ENCODE data around the gene GRID1. TPM values are rescaled to one million over a fixed set of nuclear protein-coding genes. Genes with fewer than 3 reads are reported as not detected.
"Not testable (repeated sequence)": the region's sequence is repeated elsewhere in the genome, so short reads cannot be mapped to it uniquely, and the experiment has no call there.

The GRID1 gene
- total and polyA plus RNA-seq, 11 donors: 0.69 to 3.4 (median 1.6) TPM

DNA sequence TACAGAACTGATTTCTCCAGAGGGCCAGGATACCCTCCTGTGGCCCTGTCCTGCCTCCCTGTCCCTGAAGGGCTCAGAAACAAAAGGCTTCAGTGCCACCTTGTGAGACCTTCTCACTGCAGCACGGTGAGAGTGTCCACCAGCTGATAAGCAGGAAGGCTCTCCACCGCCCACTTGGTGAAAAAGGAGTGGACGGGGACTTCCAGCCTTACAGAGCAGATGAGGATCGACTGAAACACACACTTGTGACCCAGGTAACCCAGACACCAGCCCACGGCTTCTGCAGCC, 330.1 kb downstream of the GRID1 start:
- H3K27me3 ChIP-seq: no peaks in the 10 kb centered on the region
- DNase-seq (no peak), ATAC-seq (peak in 3 of 4 donors; percentile 31 to 47 (median 37))
- H3K27ac ChIP-seq: no peak overlapping the region
- H3K9me3 ChIP-seq: no peaks in the 10 kb centered on the region
- 42 to 59% (median 57%) methylated on average over 4 to 5 of the region's 5 CpGs for WGBS, 4 donors
- H3K4me1 ChIP-seq: peaks cover 0 to 11% (median 0%) of the 10 kb centered on the region in 12 donors
- TF ChIP-seq POLR2A (IDR thresholded peaks at IDR 0.05) (no peak), CTCF (IDR thresholded peaks at IDR 0.05) (peak in 2 of 12 donors; percentile 3 to 16)
- no peaks in the 10 kb centered on the region for H3K36me3 ChIP-seq
- H3K4me3 ChIP-seq: no peak overlapping the region
- intact Hi-C loops (cut with DNase I): no loop called here

- H3K27me3 ChIP-seq: no peaks in the 10 kb centered on the region
- intact Hi-C loops (cut with DNase I): no loop called here
- ATAC-seq: peak; percentile 45 to 51 (median 50)
- WGBS, 4 donors: 50 to 75% (median 63%) methylated on average over 9 to 11 of the region's 11 CpGs
- H3K4me3 ChIP-seq: no peak overlapping the region
- DNase-seq: peak in 1 of 5 donors; percentile 38
- H3K4me1 ChIP-seq: peaks cover 0 to 11% (median 0%) of the 10 kb centered on the region in 12 donors
- no peaks in the 10 kb centered on the region for H3K36me3 ChIP-seq
- no peak overlapping the region for H3K27ac ChIP-seq
- TF ChIP-seq CTCF (IDR thresholded peaks at IDR 0.05) (no peak), POLR2A (IDR thresholded peaks at IDR 0.05) (no peak)
- H3K9me3 ChIP-seq: no peaks in the 10 kb centered on the region
Observed at GRCh38 chr10:86035791-86036543, 330.6 kb downstream of the GRID1 start.

GRCh38 chr10:86034710-86035109, 331.9 kb downstream of the GRID1 start:
- Histone ChIP-seq H3K27me3 (no peaks in the 10 kb centered on the region), H3K27ac (no peak overlapping the region), H3K4me3 (no peak overlapping the region), H3K9me3 (peaks cover 0 to 3% (median 0%) of the 10 kb centered on the region in 12 donors), H3K36me3 (no peaks in the 10 kb centered on the region), H3K4me1 (peaks cover 0 to 11% (median 0%) of the 10 kb centered on the region in 12 donors)
- 61 to 79% (median 67%) methylated on average over 1 of the region's 1 CpG for WGBS, 4 donors
- ATAC-seq (no peak), DNase-seq (no peak)
- intact Hi-C loops (cut with DNase I): no loop called here
- TF ChIP-seq POLR2A (IDR thresholded peaks at IDR 0.05) (no peak), CTCF (IDR thresholded peaks at IDR 0.05) (no peak)

GRCh38 chr10:86033581-86033980, 333.0 kb downstream of the GRID1 start:
- WGBS, 4 donors: 90 to 100% (median 95%) methylated on average over 1 of the region's 1 CpG
- ATAC-seq (no peak), DNase-seq (no peak)
- intact Hi-C loops (cut with DNase I): no loop called here
- no peaks in the 10 kb centered on the region for H3K27me3 ChIP-seq
- TF ChIP-seq CTCF (IDR thresholded peaks at IDR 0.05): no peak
- no peak for TF ChIP-seq POLR2A (IDR thresholded peaks at IDR 0.05)
- no peak overlapping the region for H3K27ac ChIP-seq
- no peaks in the 10 kb centered on the region for H3K36me3 ChIP-seq
- peaks cover 0 to 11% (median 0%) of the 10 kb centered on the region in 12 donors for H3K4me1 ChIP-seq
- no peak overlapping the region for H3K4me3 ChIP-seq
- H3K9me3 ChIP-seq: peaks cover 0 to 3% (median 0%) of the 10 kb centered on the region in 12 donors

DNA sequence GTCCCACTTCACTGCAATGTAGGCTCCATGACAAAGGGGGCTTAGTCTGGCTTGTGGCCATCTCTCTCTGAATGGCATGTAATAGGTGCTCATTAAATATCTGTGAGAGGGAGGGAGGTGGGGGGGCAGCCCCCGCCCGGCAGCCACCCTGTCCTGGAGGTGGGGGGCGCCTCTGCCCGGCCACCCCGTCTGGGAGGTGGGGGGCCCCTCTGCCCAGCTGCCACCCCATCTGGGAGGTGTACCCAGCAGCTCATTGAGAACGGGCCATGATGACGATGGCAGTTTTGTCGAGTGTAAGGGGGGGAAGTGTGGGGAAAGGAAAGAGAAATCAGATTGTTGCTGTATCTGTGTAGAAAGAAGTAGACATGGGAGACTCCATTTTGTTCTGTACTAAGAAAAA, 334.5 kb downstream of the GRID1 start:
- H3K4me1 ChIP-seq: peaks cover 0 to 11% (median 0%) of the 10 kb centered on the region in 12 donors
- H3K4me3 ChIP-seq; H3K36me3 ChIP-seq; H3K27me3 ChIP-seq; H3K9me3 ChIP-seq; H3K27ac ChIP-seq; ATAC-seq; intact Hi-C loops (cut with DNase I); DNase-seq: not testable (repeated sequence)
- 91 to 96% (median 92%) methylated on average over 8 of the region's 8 CpGs for WGBS, 4 donors
